Psoas muscle (tissue), 8 donors: ENCODE results near the gene ETV5. TPM values are rescaled to one million over a fixed set of nuclear protein-coding genes. Genes with fewer than 3 reads are reported as not detected.

ENCODE experiments used
- ATAC-seq, 4 donors: fragments of 200-7000 bp; cut with Tn5 transposase; one replicate each; pipeline ENCODE4 v1.9.1; 2020; ENCODE audit warnings: moderate library complexity in 3 of 4, mild to moderate bottlenecking in 2 of 4
- DNase-seq, 2 donors: peaks; one replicate each; pipeline ENCODE4 v3.0.0-alpha.2; 2020
- H3K27ac ChIP-seq: fragments of 200-600 bp; one replicate; pipeline ENCODE4 v1.8.0; 2022
- H3K27me3 ChIP-seq, 3 donors: fragments of 200-600 bp in 1 of 3; one replicate each; pipeline versions ENCODE4 v1.6.1 to v1.8.0; 2013 to 2022; ENCODE audit warnings: low read length in 2 of 3, mild to moderate bottlenecking in 2 of 3, moderate library complexity in 1 of 3; ENCODE audit not compliant: insufficient read depth in 3 of 3
- H3K36me3 ChIP-seq, 2 donors: fragments of 200-600 bp in 1 of 2; one replicate each; pipeline versions ENCODE4 v1.6.1 to v1.8.0; 2013 to 2022; ENCODE audit warnings: low read depth in 1 of 2, mild to moderate bottlenecking in 1 of 2, moderate library complexity in 1 of 2; ENCODE audit not compliant: insufficient read depth in 1 of 2
- H3K4me1 ChIP-seq: fragments of 200-600 bp; one replicate; pipeline ENCODE4 v1.8.0; 2022
- H3K4me3 ChIP-seq: fragments of 200-600 bp; one replicate; pipeline ENCODE4 v1.8.0; 2022; ENCODE audit warnings: mild to moderate bottlenecking
- H3K9me3 ChIP-seq: fragments of 200-600 bp; one replicate; pipeline ENCODE4 v1.8.0; 2022
- CTCF ChIP-seq: fragments of 200-600 bp; IDR thresholded peaks from one replicate; pipeline ENCODE4 v1.8.0; 2022; ENCODE audit warnings: antibody characterized with exemption
- WGBS, 3 donors: extraction: QIAGEN DNeasy Blood & Tissue Kit; methylation state at CpG; one replicate each; pipeline versions ENCODE4 v1.1.6 to v1.1.7; 2013; 5-methylcytosine and 5-hydroxymethylcytosine counted together
- intact Hi-C, 2 donors: fragments of 100-400 bp; cut with DNase I; formaldehyde crosslinking; loops; one replicate each; pipeline versions ENCODE4 v1.11.0 to v1.14.2; 2022
- long read RNA-seq, 2 donors: library from polyadenylated mRNA; unstranded; transcript quantifications; one replicate each; pipeline ENCODE4 v2.0.0, GENCODE V29; 2021
- polyA plus RNA-seq, 3 donors: library from polyadenylated mRNA; stranded (reverse); fragments of 200-250 nt; gene quantifications; one replicate each; pipeline ENCODE4 v1.2.3, GENCODE V29; 2013
- total RNA-seq, 4 donors: library from RNA; stranded (reverse); fragmentation: NEBNext Ultra II Directional in 2 of 4; extraction: Animal tissue kit (Norgen Biotek cat#: 25700) in 2 of 4; gene quantifications; one replicate each; pipeline versions ENCODE4 v1.2.1 to v1.2.4, GENCODE V29; 2021 to 2023
- donor health status: healthy with polysubstance abuse.
- donor health status: DM: no; HTN: no; CAD: no; lungs with moderate emphysema.
- donor health status: Bipolar disorder and iron deficiency.
- donor health status: healthy.
- donor health status: DM: yes; HTN: yes; CAD: no.
- donor health status: DM: no; HTN: no; CAD: no.
- donor health status: DM: no; HTN: no; CAD: no.
- donor health status: DM: yes; HTN: yes; CAD: no.

ETV5 gene
- 10 to 100 TPM in 2 of 4 donors, 1 to 10 TPM in 2; 7.2 to 47.1 (median 27.3) TPM for total RNA-seq
- polyA plus RNA-seq = 10 to 100 TPM in 1 of 3 donors, 1 to 10 TPM in 2; 7.9 to 14.4 (median 8.0) TPM
- long read RNA-seq, donor 1, partial matches to known transcripts = 0 of 1 reads
- long read RNA-seq, donor 1, other reads (novel, unspliced or antisense) = 1 of 1 reads
- long read RNA-seq, donor 2, full-length matches to known transcripts = 8 of 30 reads
- long read RNA-seq, donor 2, partial matches to known transcripts = 12 of 30 reads
- long read RNA-seq, donor 2, other reads (novel, unspliced or antisense) = 10 of 30 reads

DNA sequence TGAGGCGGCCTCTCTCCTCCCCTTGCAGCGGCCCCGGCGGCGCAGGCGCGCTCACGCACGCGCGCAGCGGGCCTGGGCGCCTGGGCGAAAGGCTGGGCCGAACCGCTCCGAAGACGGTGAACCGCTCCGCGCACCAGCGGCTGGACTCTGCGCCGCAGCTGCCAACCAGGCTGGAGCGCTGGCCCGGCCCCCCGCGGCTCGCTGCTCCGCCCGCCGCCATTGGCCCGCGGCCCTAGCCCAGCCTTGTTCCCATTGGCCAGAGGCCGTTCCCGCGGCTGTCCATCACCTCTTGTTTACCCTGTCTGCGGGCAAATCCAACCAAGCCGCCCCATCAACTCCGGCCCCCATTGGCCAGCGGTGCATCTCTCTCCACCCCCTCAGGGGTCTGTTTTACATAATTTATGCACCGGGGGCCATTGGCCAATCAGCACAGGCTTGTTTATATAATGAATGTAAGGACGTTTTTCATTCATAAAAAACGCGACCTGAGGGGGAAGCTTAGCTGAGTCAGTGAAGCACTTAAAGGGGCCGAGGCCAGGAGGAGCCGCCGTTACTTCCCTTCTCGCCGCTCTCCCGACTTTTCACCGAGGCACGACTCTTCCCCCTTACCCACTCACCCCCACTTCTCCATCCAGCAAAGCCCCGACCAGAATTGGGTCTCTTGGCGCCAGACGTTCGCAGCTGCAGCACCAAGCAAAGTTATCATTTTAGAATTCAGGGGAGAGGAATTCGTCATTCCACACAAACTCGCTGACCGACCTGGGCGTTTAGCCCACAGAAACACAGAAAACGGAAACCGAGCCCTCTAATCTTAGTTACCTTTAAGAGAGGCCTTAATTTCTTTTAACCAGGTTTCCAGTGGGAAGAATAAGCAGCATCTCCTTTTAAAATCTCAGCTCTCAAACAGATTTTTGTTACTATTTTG is at the start of gene ETV5:
TSS of gene ETV5 (minus strand) at position 149 of the 925 bp plus-strand sequence. CDS start 3,221 bp downstream, outside the sequence.
- 0 to 1% (median 1%) methylated on average over 48 to 63 of the region's 63 CpGs for WGBS, 3 donors
- intact Hi-C loops = loop anchor here (2.0 to 5.0 kb wide), 4 partner anchors 108 to 167 kb away; no protein-coding TSS in a partner anchor

GRCh38 chr3:186154641-186155040 is 45.8 kb upstream of the ETV5 start:
- H3K27me3 ChIP-seq = no peaks in the 10 kb centered on the region
- intact Hi-C loops = no loop called here

More for the DNA sequence above, at the start of gene ETV5:
- Histone ChIP-seq H3K4me1 (peaks cover 11% of the 10 kb centered on the region), H3K27ac (peak within 1 kb of the TSS; percentile 88), H3K27me3 (peaks cover 0 to 2% (median 0%) of the 10 kb centered on the region in 3 donors), H3K4me3 (peak within 1 kb of the TSS; percentile 88), H3K9me3 (no peaks in the 10 kb centered on the region), H3K36me3 (no peaks in the 10 kb centered on the region)
- DNase-seq (peak; percentile 99 to 100), ATAC-seq (peak; percentile 93 to 98 (median 96))
- no peak for TF ChIP-seq CTCF

DNA sequence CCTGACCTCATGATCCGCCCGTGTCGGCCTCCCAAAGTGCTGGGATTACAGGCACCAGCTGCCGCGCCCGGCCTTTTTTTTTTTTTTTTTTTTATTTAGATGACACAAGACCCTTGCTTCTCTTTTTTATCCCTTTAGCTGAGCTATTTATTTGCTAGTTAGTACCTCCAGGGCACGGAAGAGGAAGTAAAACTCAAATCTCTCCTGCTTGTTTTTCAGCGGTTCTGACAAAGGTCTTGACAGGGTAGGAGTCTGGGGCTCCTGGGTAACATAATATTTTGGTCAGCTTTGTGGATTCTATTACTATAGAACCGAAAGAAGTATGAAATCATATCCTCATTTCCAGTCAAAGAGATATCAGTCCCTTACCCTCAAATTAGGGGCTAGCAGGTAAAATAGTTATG is 44.0 kb upstream of the ETV5 start:
- H3K9me3 ChIP-seq = no peaks in the 10 kb centered on the region
- no peak overlapping the region for H3K4me3 ChIP-seq
- H3K36me3 ChIP-seq = peaks cover 0 to 5% of the 10 kb centered on the region in 2 donors
- ATAC-seq (no peak), DNase-seq (no peak)
- no peak for TF ChIP-seq CTCF
- WGBS, 3 donors = 59 to 69% (median 65%) methylated on average over 6 to 9 of the region's 9 CpGs
- intact Hi-C loops = no loop called here
- no peaks in the 10 kb centered on the region for H3K27me3 ChIP-seq
- H3K27ac ChIP-seq = no peak overlapping the region
- H3K4me1 ChIP-seq = no peaks in the 10 kb centered on the region

More at GRCh38 chr3:186154641-186155040, 45.8 kb upstream of the ETV5 start:
- DNase-seq (no peak), ATAC-seq (no peak)
- 85 to 94% (median 88%) methylated on average over 2 of the region's 2 CpGs for WGBS, 3 donors
- no peak overlapping the region for H3K27ac ChIP-seq
- peaks cover 0 to under 1% of the 10 kb centered on the region in 2 donors for H3K36me3 ChIP-seq
- H3K9me3 ChIP-seq = no peaks in the 10 kb centered on the region
- H3K4me1 ChIP-seq = no peaks in the 10 kb centered on the region
- no peak for TF ChIP-seq CTCF
- H3K4me3 ChIP-seq = no peak overlapping the region

- ATAC-seq = no peak
These were observed 43.5 kb upstream of the ETV5 start for GRCh38 chr3:186152361-186152798.

More at GRCh38 chr3:186152361-186152798, 43.5 kb upstream of the ETV5 start:
- no peak for DNase-seq
- H3K27me3 ChIP-seq = no peaks in the 10 kb centered on the region
- intact Hi-C loops = no loop called here
- H3K9me3 ChIP-seq = no peaks in the 10 kb centered on the region
- H3K36me3 ChIP-seq = peaks cover 0 to 5% of the 10 kb centered on the region in 2 donors
- TF ChIP-seq CTCF = no peak
- WGBS, 3 donors = 79 to 83% (median 82%) methylated on average over 8 of the region's 8 CpGs
- no peak overlapping the region for H3K4me3 ChIP-seq
- no peaks in the 10 kb centered on the region for H3K4me1 ChIP-seq
- H3K27ac ChIP-seq = no peak overlapping the region
